Panc1 (cell line): ENCODE results near the gene POLN. TPM values are rescaled to one million over a fixed set of nuclear protein-coding genes. Genes with fewer than 3 reads are reported as not detected.

Experiments used
- ATAC-seq: fragments of 200-7000 bp; cut with Tn5 transposase; 2 replicates; pipeline ENCODE4 v1.9.1; 2020; ENCODE audit warnings: mild to moderate bottlenecking, moderate library complexity
- BruUV-seq: library from RNA; stranded (reverse); fragments of 400-500 nt; replicated peaks from 2 replicates; lab custom pipeline; 2021; lab: Mats Ljungman, UMichigan
- CTCF ChIA-PET: fragments of 300-600 bp; sonication (Branson Sonifier 250); formaldehyde crosslinking; loops from one replicate; lab custom pipeline; 2022; ENCODE audit warnings: antibody characterized with exemption; lab: Charles Lee
- POLR2A ChIA-PET: fragments of 300-600 bp; sonication (Branson Sonifier 250); formaldehyde crosslinking; loops from one replicate; lab custom pipeline; 2022; ENCODE audit warnings: antibody characterized with exemption; lab: Charles Lee
- DNase-seq: peaks from one replicate; pipeline ENCODE4 v3.0.0-alpha.2; 2010; ENCODE audit warnings: low read depth, low spot score
- H3K27ac ChIP-seq: 2 replicates; pipeline ENCODE4 v1.5.1; 2011; ENCODE audit warnings: mild to moderate bottlenecking, low read length, inconsistent platforms
- H3K27me3 ChIP-seq: fragments of 200-500 bp; sonication (Bioruptor generic); 2 replicates; pipeline ENCODE4 v1.6.0; 2014; ENCODE audit warnings: low read length, inconsistent platforms; ENCODE audit not compliant: control insufficient read depth, insufficient read depth
- H3K36me3 ChIP-seq: fragments of 200-500 bp; sonication (Bioruptor generic); 2 replicates; pipeline ENCODE4 v1.5.1; 2014; ENCODE audit warnings: inconsistent platforms, mild to moderate bottlenecking, low read length, moderate library complexity; ENCODE audit not compliant: control insufficient read depth, insufficient read depth
- H3K4me1 ChIP-seq: 2 replicates; pipeline ENCODE4 v1.5.1; 2011; ENCODE audit warnings: inconsistent platforms, mild to moderate bottlenecking, low read length, moderate library complexity; ENCODE audit not compliant: control insufficient read depth, insufficient read depth
- H3K4me3 ChIP-seq, 2 experiments: 2 replicates each; pipeline ENCODE4 v1.5.1; 2011 to 2012; ENCODE audit warnings: low read depth in 2 of 2, low read length in 2 of 2, mild to moderate bottlenecking in 2 of 2, inconsistent platforms in 1 of 2, moderate library complexity in 1 of 2
- H3K9me3 ChIP-seq: fragments of 200-500 bp; sonication (Bioruptor generic); 2 replicates; pipeline ENCODE4 v1.5.1; 2014; ENCODE audit warnings: low read depth, mild to moderate bottlenecking, inconsistent platforms, low read length, moderate library complexity; ENCODE audit not compliant: control insufficient read depth, insufficient read depth
- CTCF ChIP-seq: fragments of 450-650 bp; IDR thresholded peaks from 2 replicates; pipeline ENCODE4 v1.5.1; 2017; ENCODE audit warnings: mild to moderate bottlenecking
- POLR2AphosphoS5 ChIP-seq: IDR thresholded peaks from 2 replicates; pipeline ENCODE4 v1.6.1; 2012; ENCODE audit warnings: mild to moderate bottlenecking, low read depth, low read length, moderate library complexity
- REST ChIP-seq, 2 experiments: IDR thresholded peaks; 2 replicates each; pipeline ENCODE4 v1.6.1; 2011 to 2012; ENCODE audit warnings: low read depth in 2 of 2, control low read depth in 1 of 2, low read length in 1 of 2, mild to moderate bottlenecking in 1 of 2, moderate library complexity in 1 of 2; ENCODE audit not compliant: insufficient read depth in 1 of 2
- SIN3A ChIP-seq: IDR thresholded peaks from 2 replicates; pipeline ENCODE4 v1.6.1; 2012; ENCODE audit warnings: low read depth, mild to moderate bottlenecking, low read length, moderate library complexity, borderline replicate concordance; ENCODE audit not compliant: insufficient read depth
- TCF7L2 ChIP-seq: IDR thresholded peaks from 2 replicates; pipeline ENCODE4 v1.6.1; 2011; ENCODE audit warnings: mild to moderate bottlenecking, low read depth, low read length, inconsistent platforms
- in situ Hi-C: cut with HindIII; loops from 2 replicates; pipeline ENCODE4 v1.10.0; 2016; ENCODE audit warnings: low sequenced_read_pairs, low pct_unique_long_range_greater_than_20kb
- intact Hi-C: fragments of 100-400 bp; cut with micrococcal nuclease; formaldehyde crosslinking; loops from one replicate; pipeline ENCODE4 v1.10.0; 2022; ENCODE audit not compliant: unreplicated experiment
- total RNA-seq: library from RNA; stranded (reverse); gene quantifications from one replicate; pipeline ENCODE4 v1.2.1, GENCODE V29; 2021; ENCODE audit not compliant: unreplicated experiment

The POLN gene
- total RNA-seq, 1 experiment from 2014 or later, result 4.3 TPM

GRCh38 chr4:2059046-2059725 is 182.7 kb downstream of the POLN start, which contains the start of gene NAT8L:
NAT8L (plus strand) TSS chr4:2059327; CDS start chr4:2059512, 185 bp downstream.
- BruUV-seq, result no TSS peak
- Histone ChIP-seq H3K27ac (no peak within 1 kb of the TSS), H3K27me3 (no peaks in the 10 kb centered on the region), H3K4me3 (peak within 1 kb of the TSS; percentile 30 to 44; a peak in 3 of 4 replicates), H3K9me3 (no peaks in the 10 kb centered on the region), H3K4me1 (peaks cover 7% of the 10 kb centered on the region), H3K36me3 (no peaks in the 10 kb centered on the region)
- in situ Hi-C loops (no loop called here), intact Hi-C loops (no loop called here)
- no peak for DNase-seq
- ATAC-seq, result peak; percentile 74
- POLR2A ChIA-PET, result no interaction called here
- CTCF ChIA-PET, result no interaction called here
- TF ChIP-seq REST (IDR thresholded peaks at IDR 0.05; ENCODE audit: insufficient read depth in 1 of 2, low read depth in 2 of 2, low read length in 1 of 2), result no peak
- TF ChIP-seq POLR2AphosphoS5, result no peak
- no peak for TF ChIP-seq SIN3A
- TF ChIP-seq CTCF, result no peak
- TF ChIP-seq TCF7L2, result no peak

DNA sequence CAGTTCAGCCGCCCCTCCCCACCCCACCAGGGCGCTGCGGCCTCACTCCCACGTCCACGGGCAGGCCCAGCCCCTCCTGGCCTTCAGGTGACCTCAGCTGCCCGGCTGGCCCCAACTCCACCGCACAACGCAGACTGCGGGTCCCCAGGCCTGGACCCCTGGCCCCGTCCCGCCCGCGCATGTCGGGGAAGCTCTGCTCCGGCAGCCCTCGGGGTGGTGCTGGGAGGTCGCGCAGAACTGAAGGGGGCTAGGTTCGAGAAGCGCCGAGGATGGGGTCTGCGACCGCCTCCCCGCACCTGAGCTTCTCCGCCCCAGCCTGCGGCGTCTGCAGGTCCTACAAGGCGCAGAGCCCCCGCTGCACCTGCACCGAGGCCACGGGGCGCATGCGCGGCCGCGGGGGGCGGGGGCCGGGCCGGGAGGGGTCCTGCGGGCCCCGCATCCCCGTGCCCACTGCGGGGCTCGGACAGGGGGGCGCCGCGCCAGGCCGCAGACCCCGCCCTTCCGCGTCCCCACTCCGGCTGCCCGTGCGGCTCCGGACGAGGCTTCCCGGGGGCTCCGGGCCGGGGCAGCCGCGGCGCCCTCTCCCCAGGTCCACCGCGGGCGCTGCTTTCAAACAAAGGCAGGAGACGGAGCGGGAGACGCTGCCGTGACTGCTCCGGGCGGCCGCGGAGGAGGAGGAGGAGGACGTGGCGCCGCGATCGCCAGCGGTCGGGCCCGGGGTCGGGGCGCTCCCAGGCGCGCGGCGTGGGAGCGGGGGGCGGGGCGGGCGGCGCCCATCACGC is 183.5 kb downstream of the POLN start:
- intact Hi-C loops, result no loop called here
- ATAC-seq, result peak; percentile 36
- CTCF ChIA-PET, result interaction anchor here (0.6 kb wide), 1 partner anchor 94 kb away, joined by 5 read pairs; no protein-coding TSS in a partner anchor
- H3K27ac ChIP-seq, result no peak overlapping the region
- TF ChIP-seq POLR2AphosphoS5 (no peak), CTCF (no peak), REST (IDR thresholded peaks at IDR 0.05; ENCODE audit: insufficient read depth in 1 of 2, low read depth in 2 of 2, low read length in 1 of 2) (no peak), TCF7L2 (no peak), SIN3A (no peak)
- H3K4me3 ChIP-seq, result peak overlapping the region; percentile 30 to 44; a peak in 3 of 4 replicates
- H3K4me1 ChIP-seq, result peaks cover 6% of the 10 kb centered on the region
- POLR2A ChIA-PET, result no interaction called here
- DNase-seq, result no peak
- H3K36me3 ChIP-seq, result no peaks in the 10 kb centered on the region
- BruUV-seq, result no TSS peak
- H3K27me3 ChIP-seq, result no peaks in the 10 kb centered on the region
- in situ Hi-C loops, result no loop called here
- no peaks in the 10 kb centered on the region for H3K9me3 ChIP-seq
